HepG2 (cell line): Measurements from ENCODE around the gene ANKRD11. TPM values are rescaled to one million over a fixed set of nuclear protein-coding genes. Genes with fewer than 3 reads are reported as not detected.
A peak's percentile ranks its signal among the peaks of the same experiment; 100 is the strongest.

Source experiments
- AGO1 ChIP-seq: fragments of 200-400 bp; formaldehyde crosslinking; IDR thresholded peaks from 2 replicates; pipeline ENCODE4 v1.6.1; 2017; ENCODE audit warnings: mild to moderate bottlenecking, low read depth, low read length, moderate library complexity; ENCODE audit not compliant: poor library complexity, severe bottlenecking
- E2F5 ChIP-seq: sonication (generic); formaldehyde crosslinking; conservative IDR thresholded peaks from 2 replicates; pipeline ENCODE4 v1.4.0; 2020; ENCODE audit warnings: missing genetic modification reagents
- PHF20 ChIP-seq: sonication (generic); formaldehyde crosslinking; IDR thresholded peaks from 2 replicates; pipeline ENCODE4 v1.5.0; 2020; ENCODE audit warnings: mild to moderate bottlenecking, missing genetic modification reagents
- SKI ChIP-seq: fragments of 450-650 bp; IDR thresholded peaks from one replicate; pipeline ENCODE4 v1.6.1; 2018; ENCODE audit warnings: mild to moderate bottlenecking; ENCODE audit not compliant: partially characterized antibody
- ZBTB4 ChIP-seq: sonication (generic); formaldehyde crosslinking; IDR thresholded peaks from 2 replicates; pipeline ENCODE4 v1.4.0; 2020; ENCODE audit warnings: missing genetic modification reagents, mild to moderate bottlenecking, borderline replicate concordance
- ZNF333 ChIP-seq: sonication (generic); formaldehyde crosslinking; IDR thresholded peaks from 2 replicates; pipeline ENCODE4 v1.4.0; 2020; ENCODE audit warnings: mild to moderate bottlenecking, missing genetic modification reagents, borderline replicate concordance
- polyA plus RNA-seq, 8 experiments: library from polyadenylated mRNA; depleted of rRNA in 3 of 8; stranded (reverse) in 7 of 8; unstranded in 1 of 8; fragments of >200 nt; fragmentation: Illumina TruSeq in 4 of 8; extraction: Trizol in 4 of 8; gene quantifications; 2 replicates each; pipeline versions ENCODE4 v1.2.1 to v1.2.3, GENCODE V29; 2011 to 2016; ENCODE audit warnings: low read depth in 4 of 8, missing spikeins in 1 of 8, mixed read lengths in 1 of 8; ENCODE audit not compliant: insufficient read depth in 1 of 8
- total RNA-seq, 5 experiments: library from RNA; depleted of rRNA; stranded (reverse); fragments of >200 nt; fragmentation: Illumina TruSeq; extraction: Trizol; gene quantifications; 2 replicates each; pipeline ENCODE4 v1.2.3, GENCODE V29; 2016; ENCODE audit warnings: low read depth in 1 of 5
- TF ChIP-seq, protein P1 (sequence below): sonication (generic); formaldehyde crosslinking; IDR thresholded peaks from 2 replicates; pipeline ENCODE4 v1.8.0; 2022; ENCODE audit warnings: missing genetic modification reagents, mild to moderate bottlenecking, inconsistent platforms, borderline replicate concordance
- TF ChIP-seq, protein P2 (sequence below): sonication (generic); formaldehyde crosslinking; IDR thresholded peaks from 2 replicates; pipeline ENCODE4 v1.5.0; 2020; ENCODE audit warnings: mild to moderate bottlenecking, missing genetic modification reagents, moderate library complexity
- TF ChIP-seq, protein P3 (sequence below): sonication (generic); formaldehyde crosslinking; IDR thresholded peaks from 2 replicates; pipeline ENCODE4 v1.4.0; 2020; ENCODE audit warnings: missing genetic modification reagents
- TF ChIP-seq, protein P4 (sequence below): sonication (generic); formaldehyde crosslinking; IDR thresholded peaks from 2 replicates; pipeline ENCODE4 v1.4.0; 2020; ENCODE audit warnings: missing genetic modification reagents

ANKRD11 gene
- total and polyA plus RNA-seq, 2 of the 13 experiments (the other 11 are each of a cell fraction or from before 2014, with no cell fraction given): 21.4 to 38.4 TPM

- TF ChIP-seq, protein P1, sequence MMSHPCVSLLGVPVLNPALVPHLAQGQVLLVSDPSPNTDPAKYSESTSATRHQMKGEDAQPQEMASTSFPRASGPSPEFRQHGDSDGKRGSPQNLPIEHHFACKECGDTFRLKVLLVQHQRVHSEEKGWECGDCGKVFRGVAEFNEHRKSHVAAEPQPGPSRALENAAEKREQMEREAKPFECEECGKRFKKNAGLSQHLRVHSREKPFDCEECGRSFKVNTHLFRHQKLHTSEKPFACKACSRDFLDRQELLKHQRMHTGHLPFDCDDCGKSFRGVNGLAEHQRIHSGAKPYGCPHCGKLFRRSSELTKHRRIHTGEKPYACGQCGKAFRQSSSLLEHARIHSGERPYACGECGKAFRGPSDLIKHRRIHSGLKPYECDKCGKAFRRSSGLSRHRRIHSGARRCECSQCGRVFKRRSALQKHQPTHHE: no peak
- TF ChIP-seq SKI (no peak), ZNF333 (no peak), AGO1 (no peak), ZBTB4 (CRISPR knock-in tag) (peak; percentile 56; the same call in 1 of the 2 replicates), E2F5 (CRISPR knock-in tag) (no peak), PHF20 (CRISPR knock-in tag) (0 out of 2 replicates have a peak, but pooled peaks have one; percentile 9)
- TF ChIP-seq, protein P2, sequence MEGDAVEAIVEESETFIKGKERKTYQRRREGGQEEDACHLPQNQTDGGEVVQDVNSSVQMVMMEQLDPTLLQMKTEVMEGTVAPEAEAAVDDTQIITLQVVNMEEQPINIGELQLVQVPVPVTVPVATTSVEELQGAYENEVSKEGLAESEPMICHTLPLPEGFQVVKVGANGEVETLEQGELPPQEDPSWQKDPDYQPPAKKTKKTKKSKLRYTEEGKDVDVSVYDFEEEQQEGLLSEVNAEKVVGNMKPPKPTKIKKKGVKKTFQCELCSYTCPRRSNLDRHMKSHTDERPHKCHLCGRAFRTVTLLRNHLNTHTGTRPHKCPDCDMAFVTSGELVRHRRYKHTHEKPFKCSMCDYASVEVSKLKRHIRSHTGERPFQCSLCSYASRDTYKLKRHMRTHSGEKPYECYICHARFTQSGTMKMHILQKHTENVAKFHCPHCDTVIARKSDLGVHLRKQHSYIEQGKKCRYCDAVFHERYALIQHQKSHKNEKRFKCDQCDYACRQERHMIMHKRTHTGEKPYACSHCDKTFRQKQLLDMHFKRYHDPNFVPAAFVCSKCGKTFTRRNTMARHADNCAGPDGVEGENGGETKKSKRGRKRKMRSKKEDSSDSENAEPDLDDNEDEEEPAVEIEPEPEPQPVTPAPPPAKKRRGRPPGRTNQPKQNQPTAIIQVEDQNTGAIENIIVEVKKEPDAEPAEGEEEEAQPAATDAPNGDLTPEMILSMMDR (CRISPR knock-in tag): 0 out of 2 replicates have a peak, but pooled peaks have one; percentile 24
- TF ChIP-seq, protein P3, sequence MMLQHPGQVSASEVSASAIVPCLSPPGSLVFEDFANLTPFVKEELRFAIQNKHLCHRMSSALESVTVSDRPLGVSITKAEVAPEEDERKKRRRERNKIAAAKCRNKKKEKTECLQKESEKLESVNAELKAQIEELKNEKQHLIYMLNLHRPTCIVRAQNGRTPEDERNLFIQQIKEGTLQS: no peak
- TF ChIP-seq, protein P4, sequence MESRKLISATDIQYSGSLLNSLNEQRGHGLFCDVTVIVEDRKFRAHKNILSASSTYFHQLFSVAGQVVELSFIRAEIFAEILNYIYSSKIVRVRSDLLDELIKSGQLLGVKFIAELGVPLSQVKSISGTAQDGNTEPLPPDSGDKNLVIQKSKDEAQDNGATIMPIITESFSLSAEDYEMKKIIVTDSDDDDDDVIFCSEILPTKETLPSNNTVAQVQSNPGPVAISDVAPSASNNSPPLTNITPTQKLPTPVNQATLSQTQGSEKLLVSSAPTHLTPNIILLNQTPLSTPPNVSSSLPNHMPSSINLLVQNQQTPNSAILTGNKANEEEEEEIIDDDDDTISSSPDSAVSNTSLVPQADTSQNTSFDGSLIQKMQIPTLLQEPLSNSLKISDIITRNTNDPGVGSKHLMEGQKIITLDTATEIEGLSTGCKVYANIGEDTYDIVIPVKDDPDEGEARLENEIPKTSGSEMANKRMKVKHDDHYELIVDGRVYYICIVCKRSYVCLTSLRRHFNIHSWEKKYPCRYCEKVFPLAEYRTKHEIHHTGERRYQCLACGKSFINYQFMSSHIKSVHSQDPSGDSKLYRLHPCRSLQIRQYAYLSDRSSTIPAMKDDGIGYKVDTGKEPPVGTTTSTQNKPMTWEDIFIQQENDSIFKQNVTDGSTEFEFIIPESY (CRISPR knock-in tag): peak; percentile 86
Observed at GRCh38 chr16:89300311-89300975, 189.9 kb downstream of the ANKRD11 start (continued).
